Natural killer cell (primary cell): ENCODE data around the gene GRAMD1C. TPM values are rescaled to one million over a fixed set of nuclear protein-coding genes. Genes with fewer than 3 reads are reported as not detected.

Source experiments
- ATAC-seq, 3 donors: fragments of 150-1000 bp in 2 of 3; fragments of 200-7000 bp in 1 of 3; cut with Tn5 transposase; 1 replicate in 1 of 3; 2 replicates in 2 of 3; pipeline ENCODE4 v1.10.0; 2021; ENCODE audit warnings: mild to moderate bottlenecking in 2 of 3, moderate library complexity in 2 of 3
- DNase-seq, 2 donors: peaks; one replicate each; pipeline versions ENCODE4 v3.0.0 to v3.0.0-alpha.2; 2013 to 2021; ENCODE audit warnings: mixed read lengths in 1 of 2
- H3K27ac ChIP-seq: one replicate; pipeline ENCODE4 v1.5.1; 2013; ENCODE audit warnings: mild to moderate bottlenecking, low read length
- H3K27me3 ChIP-seq: one replicate; pipeline ENCODE4 v1.6.1; 2013; ENCODE audit warnings: low read length; ENCODE audit not compliant: control insufficient read depth, insufficient read depth
- H3K36me3 ChIP-seq: one replicate; pipeline ENCODE4 v1.6.1; 2013; ENCODE audit warnings: low read length; ENCODE audit not compliant: control insufficient read depth, insufficient read depth
- H3K4me1 ChIP-seq: one replicate; pipeline ENCODE4 v1.6.1; 2013; ENCODE audit warnings: low read length; ENCODE audit not compliant: control insufficient read depth, insufficient read depth
- H3K4me3 ChIP-seq: one replicate; pipeline ENCODE4 v1.5.1; 2013; ENCODE audit warnings: low read length
- H3K9me3 ChIP-seq: one replicate; pipeline ENCODE4 v1.6.1; 2013; ENCODE audit warnings: low read length; ENCODE audit not compliant: control insufficient read depth, insufficient read depth
- H3K27ac Mint-ChIP-seq, 2 donors: one replicate each; pipeline ENCODE4 v1.8.0; 2022; ENCODE audit warnings: mild to moderate bottlenecking in 2 of 2, mixed read lengths in 2 of 2, moderate library complexity in 1 of 2
- H3K27me3 Mint-ChIP-seq, 2 donors: one replicate each; pipeline ENCODE4 v1.8.0; 2022; ENCODE audit warnings: low read depth in 2 of 2, mixed read lengths in 2 of 2
- H3K36me3 Mint-ChIP-seq: one replicate; pipeline ENCODE4 v1.8.0; 2022; ENCODE audit warnings: mixed read lengths
- H3K4me1 Mint-ChIP-seq, 2 donors: one replicate each; pipeline ENCODE4 v1.8.0; 2022; ENCODE audit warnings: mixed read lengths in 2 of 2
- H3K4me3 Mint-ChIP-seq: one replicate; pipeline ENCODE4 v1.8.0; 2022; ENCODE audit warnings: mild to moderate bottlenecking, moderate library complexity, mixed read lengths
- H3K9me3 Mint-ChIP-seq, 2 donors: one replicate each; pipeline ENCODE4 v1.8.0; 2022; ENCODE audit warnings: mixed read lengths in 2 of 2
- CTCF ChIP-seq: fragments of 200-600 bp; IDR thresholded peaks from one replicate; pipeline ENCODE4 v1.8.0; 2022; ENCODE audit warnings: antibody characterized with exemption
- WGBS: methylation state at CpG from one replicate; pipeline ENCODE4 v1.1.7; 2013; ENCODE audit warnings: missing lambda C conversion rate; ENCODE audit not compliant: insufficient coverage; 5-methylcytosine and 5-hydroxymethylcytosine counted together
- intact Hi-C: fragments of 100-400 bp; cut with micrococcal nuclease; formaldehyde crosslinking; loops from one replicate; pipeline ENCODE4 v1.14.2; 2022
- total RNA-seq, 4 donors: library from RNA; stranded (reverse); fragments of 120-200 nt in 1 of 4; gene quantifications; one replicate each; pipeline versions ENCODE4 v1.2.3 to v1.2.4, GENCODE V29; 2013 to 2022

GRAMD1C gene
- total RNA-seq, 3 donors from 2014 or later (not counting 1 experiment from before 2014, with no cell fraction given) = 2.7 to 3.9 (median 3.6) TPM

- Mint-ChIP-seq H3K4me1 (peaks cover 0 to 5% of the 10 kb centered on the region in 2 donors), H3K4me3 (no peak overlapping the region), H3K27me3 (no peaks in the 10 kb centered on the region), H3K36me3 (peaks cover 14% of the 10 kb centered on the region), H3K9me3 (no peaks in the 10 kb centered on the region), H3K27ac (peak overlapping the region in 1 of 2 donors; percentile 21)
- peaks cover 63% of the 10 kb centered on the region for H3K36me3 ChIP-seq
- 100% methylated on average over 1 of the region's 3 CpGs for WGBS
- intact Hi-C loops = no loop called here
- ATAC-seq (no peak), DNase-seq (no peak)
- H3K27me3 ChIP-seq = no peaks in the 10 kb centered on the region
- no peaks in the 10 kb centered on the region for H3K4me1 ChIP-seq
- TF ChIP-seq CTCF = no peak
- H3K9me3 ChIP-seq = no peaks in the 10 kb centered on the region
- H3K27ac ChIP-seq = no peak overlapping the region
- H3K4me3 ChIP-seq = no peak overlapping the region
Measured at GRCh38 chr3:113802795-113803455, 35.7 kb upstream of the GRAMD1C start.

GRCh38 chr3:113804661-113805060, 33.9 kb upstream of the GRAMD1C start:
- no peaks in the 10 kb centered on the region for H3K4me1 ChIP-seq
- H3K4me3 Mint-ChIP-seq = no peak overlapping the region
- H3K9me3 Mint-ChIP-seq = no peaks in the 10 kb centered on the region
- no peak for ATAC-seq
- H3K36me3 Mint-ChIP-seq = peaks cover 14% of the 10 kb centered on the region
- peaks cover 0 to 5% of the 10 kb centered on the region in 2 donors for H3K4me1 Mint-ChIP-seq
- H3K27ac Mint-ChIP-seq = peak overlapping the region in 1 of 2 donors; percentile 16
- no peaks in the 10 kb centered on the region for H3K27me3 ChIP-seq
- H3K36me3 ChIP-seq = peaks cover 51% of the 10 kb centered on the region
- H3K4me3 ChIP-seq = no peak overlapping the region
- DNase-seq = no peak
- no peak overlapping the region for H3K27ac ChIP-seq
- WGBS = no CpG with 5 or more reads among the region's 4 CpGs
- no peak for TF ChIP-seq CTCF
- no peaks in the 10 kb centered on the region for H3K27me3 Mint-ChIP-seq
- intact Hi-C loops = no loop called here
- H3K9me3 ChIP-seq = no peaks in the 10 kb centered on the region

- Mint-ChIP-seq H3K9me3 (no peaks in the 10 kb centered on the region), H3K4me3 (no peak overlapping the region), H3K36me3 (peaks cover 10% of the 10 kb centered on the region), H3K27me3 (no peaks in the 10 kb centered on the region), H3K27ac (no peak overlapping the region), H3K4me1 (peaks cover 0 to 5% of the 10 kb centered on the region in 2 donors)
- intact Hi-C loops = no loop called here
- ATAC-seq (no peak), DNase-seq (no peak)
- no peaks in the 10 kb centered on the region for H3K4me1 ChIP-seq
- WGBS = 89% methylated on average over 3 of the region's 3 CpGs
- no peaks in the 10 kb centered on the region for H3K9me3 ChIP-seq
- H3K36me3 ChIP-seq = peaks cover 46% of the 10 kb centered on the region
- TF ChIP-seq CTCF = no peak
- no peak overlapping the region for H3K27ac ChIP-seq
- no peak overlapping the region for H3K4me3 ChIP-seq
- H3K27me3 ChIP-seq = no peaks in the 10 kb centered on the region
Measured at GRCh38 chr3:113805249-113805648, 33.3 kb upstream of the GRAMD1C start.

DNA sequence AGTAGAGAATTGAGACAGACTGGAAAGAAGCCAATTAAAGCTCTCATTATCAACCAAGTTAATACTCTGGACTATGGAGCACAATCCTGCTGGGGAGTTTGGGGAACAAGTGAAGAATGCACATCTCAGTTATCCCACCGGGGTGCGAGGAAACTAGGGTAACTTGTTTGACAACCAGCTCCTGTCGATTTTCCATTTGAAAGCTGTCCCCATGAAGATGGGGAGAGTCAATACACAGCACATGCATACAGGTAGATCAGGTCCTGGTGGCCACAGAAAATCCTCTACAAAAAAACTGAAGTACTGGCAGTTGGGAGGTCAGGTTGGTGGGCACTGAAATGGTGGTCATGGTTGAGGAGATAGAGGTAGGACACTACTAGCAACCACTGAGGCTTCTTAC, 25.7 kb upstream of the GRAMD1C start:
- Histone ChIP-seq H3K36me3 (peaks cover 14% of the 10 kb centered on the region), H3K9me3 (no peaks in the 10 kb centered on the region), H3K4me1 (no peaks in the 10 kb centered on the region), H3K27me3 (no peaks in the 10 kb centered on the region), H3K4me3 (no peak overlapping the region), H3K27ac (no peak overlapping the region)
- intact Hi-C loops = no loop called here
- no peak for TF ChIP-seq CTCF
- DNase-seq (no peak), ATAC-seq (no peak)
- no peaks in the 10 kb centered on the region for H3K4me1 Mint-ChIP-seq
- H3K4me3 Mint-ChIP-seq = no peak overlapping the region
- no peak overlapping the region for H3K27ac Mint-ChIP-seq
- H3K9me3 Mint-ChIP-seq = no peaks in the 10 kb centered on the region
- 97% methylated on average over 3 of the region's 3 CpGs for WGBS
- no peaks in the 10 kb centered on the region for H3K27me3 Mint-ChIP-seq
- peaks cover 11% of the 10 kb centered on the region for H3K36me3 Mint-ChIP-seq
